DOHH2 (cell line): ENCODE results near the gene ADORA3.
A peak's percentile ranks its signal among the peaks of the same experiment; 100 is the strongest.

Source experiments
- H3F3A ChIP-seq: fragments of 200-600 bp; sonication (generic), shearing (Covaris generic); 2 replicates; pipeline ENCODE4 v1.6.0; 2016; ENCODE audit warnings: antibody characterized with exemption, mild to moderate bottlenecking; ENCODE audit not compliant: control insufficient read depth, insufficient read depth
- H3K27ac ChIP-seq: fragments of 200-600 bp; sonication (generic); 2 replicates; pipeline ENCODE4 v1.5.1; 2014; ENCODE audit warnings: low read depth, mild to moderate bottlenecking, low read length, moderate library complexity
- H3K27me3 ChIP-seq: fragments of 200-600 bp; sonication (generic); 2 replicates; pipeline ENCODE4 v1.6.1; 2014; ENCODE audit warnings: mild to moderate bottlenecking, low read length, mixed read lengths; ENCODE audit not compliant: control insufficient read depth
- H3K36me3 ChIP-seq: fragments of 200-600 bp; sonication (generic); 2 replicates; pipeline ENCODE4 v1.6.1; 2014; ENCODE audit warnings: mild to moderate bottlenecking, low read length, moderate library complexity, mixed read lengths; ENCODE audit not compliant: control insufficient read depth
- H3K4me1 ChIP-seq: fragments of 200-600 bp; sonication (generic); 2 replicates; pipeline ENCODE4 v1.6.1; 2014; ENCODE audit warnings: mild to moderate bottlenecking, low read length, mixed read lengths; ENCODE audit not compliant: control insufficient read depth
- H3K4me2 ChIP-seq: fragments of 200-600 bp; sonication (generic); 2 replicates; pipeline ENCODE4 v1.6.0; 2014; ENCODE audit warnings: mild to moderate bottlenecking, low read length, moderate library complexity
- H3K4me3 ChIP-seq: fragments of 200-600 bp; sonication (generic); 2 replicates; pipeline ENCODE4 v1.5.1; 2014; ENCODE audit warnings: mild to moderate bottlenecking, low read length, mixed read lengths
- H3K79me2 ChIP-seq: fragments of 200-600 bp; sonication (generic); 2 replicates; pipeline ENCODE4 v1.6.1; 2014; ENCODE audit warnings: mild to moderate bottlenecking, low read length, mixed read lengths; ENCODE audit not compliant: control insufficient read depth
- H3K9me2 ChIP-seq: fragments of 200-600 bp; sonication (generic); replicated peaks from 2 replicates; pipeline ENCODE4 v1.6.1; 2014; ENCODE audit warnings: mild to moderate bottlenecking, low read length, mixed read lengths; ENCODE audit not compliant: control insufficient read depth
- H3K9me3 ChIP-seq: fragments of 200-600 bp; sonication (generic); 2 replicates; pipeline ENCODE4 v1.6.1; 2014; ENCODE audit warnings: antibody characterized with exemption, low read length, mixed read lengths; ENCODE audit not compliant: control insufficient read depth, insufficient read depth
- H4K20me1 ChIP-seq: fragments of 200-600 bp; sonication (generic); 2 replicates; pipeline ENCODE4 v1.6.0; 2014; ENCODE audit warnings: low read depth, mild to moderate bottlenecking, antibody characterized with exemption, low read length, moderate library complexity; ENCODE audit not compliant: control insufficient read depth, insufficient read depth
- EZH2phosphoT487 ChIP-seq: fragments of 200-600 bp; sonication (generic); IDR thresholded peaks from 2 replicates; pipeline ENCODE4 v1.6.1; 2017; ENCODE audit warnings: borderline replicate concordance, mild to moderate bottlenecking, antibody characterized with exemption, low read length, moderate library complexity, mixed read lengths
- TF ChIP-seq, protein P1 (sequence below): fragments of 200-600 bp; sonication (generic); IDR thresholded peaks from one replicate; pipeline ENCODE4 v1.5.1; 2014; ENCODE audit warnings: antibody characterized with exemption, mild to moderate bottlenecking, low read depth, low read length; ENCODE audit not compliant: poor library complexity, severe bottlenecking

The ADORA3 gene

DNA sequence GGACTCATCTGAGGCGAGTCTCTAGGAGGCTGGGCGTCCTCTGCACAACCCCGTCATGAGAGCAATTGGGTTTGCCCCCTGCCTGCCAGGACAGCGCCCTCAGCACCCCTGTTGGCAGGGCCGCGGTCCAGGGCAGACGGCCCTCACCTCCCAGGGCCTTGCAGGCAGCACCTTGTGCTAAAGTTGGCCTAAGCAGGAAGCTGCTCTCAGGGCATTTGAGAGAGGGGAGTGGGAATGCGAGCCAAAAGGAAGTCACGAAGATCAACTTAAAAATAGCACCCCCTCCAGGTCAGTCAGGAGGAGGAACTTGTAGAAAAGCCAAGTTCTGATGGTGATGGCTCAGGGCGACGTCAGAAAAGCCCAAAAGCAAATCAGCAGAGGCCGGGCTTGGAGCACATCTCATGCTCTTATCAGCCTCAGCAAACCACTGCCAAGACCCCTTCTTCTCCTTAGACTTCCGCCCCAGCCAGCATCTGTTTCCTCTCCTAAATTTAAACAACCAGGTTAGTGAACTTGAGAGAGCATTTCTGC, 12.6 kb upstream of the ADORA3 start:
- Histone ChIP-seq H3K9me2 (no peaks in the 10 kb centered on the region), H3K4me1 (peaks cover 80% of the 10 kb centered on the region), H3K36me3 (no peaks in the 10 kb centered on the region), H3K4me2 (peak overlapping the region; percentile 90), H4K20me1 (no peaks in the 10 kb centered on the region), H3K79me2 (no peaks in the 10 kb centered on the region), H3K27ac (peak overlapping the region; percentile 89), H3K27me3 (no peaks in the 10 kb centered on the region), H3K9me3 (no peaks in the 10 kb centered on the region), H3K4me3 (peak overlapping the region; percentile 73), H3F3A (peaks cover 15% of the 10 kb centered on the region)
- TF ChIP-seq, protein P1, sequence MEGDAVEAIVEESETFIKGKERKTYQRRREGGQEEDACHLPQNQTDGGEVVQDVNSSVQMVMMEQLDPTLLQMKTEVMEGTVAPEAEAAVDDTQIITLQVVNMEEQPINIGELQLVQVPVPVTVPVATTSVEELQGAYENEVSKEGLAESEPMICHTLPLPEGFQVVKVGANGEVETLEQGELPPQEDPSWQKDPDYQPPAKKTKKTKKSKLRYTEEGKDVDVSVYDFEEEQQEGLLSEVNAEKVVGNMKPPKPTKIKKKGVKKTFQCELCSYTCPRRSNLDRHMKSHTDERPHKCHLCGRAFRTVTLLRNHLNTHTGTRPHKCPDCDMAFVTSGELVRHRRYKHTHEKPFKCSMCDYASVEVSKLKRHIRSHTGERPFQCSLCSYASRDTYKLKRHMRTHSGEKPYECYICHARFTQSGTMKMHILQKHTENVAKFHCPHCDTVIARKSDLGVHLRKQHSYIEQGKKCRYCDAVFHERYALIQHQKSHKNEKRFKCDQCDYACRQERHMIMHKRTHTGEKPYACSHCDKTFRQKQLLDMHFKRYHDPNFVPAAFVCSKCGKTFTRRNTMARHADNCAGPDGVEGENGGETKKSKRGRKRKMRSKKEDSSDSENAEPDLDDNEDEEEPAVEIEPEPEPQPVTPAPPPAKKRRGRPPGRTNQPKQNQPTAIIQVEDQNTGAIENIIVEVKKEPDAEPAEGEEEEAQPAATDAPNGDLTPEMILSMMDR: peak; percentile 86
- TF ChIP-seq EZH2phosphoT487: no peak

DNA sequence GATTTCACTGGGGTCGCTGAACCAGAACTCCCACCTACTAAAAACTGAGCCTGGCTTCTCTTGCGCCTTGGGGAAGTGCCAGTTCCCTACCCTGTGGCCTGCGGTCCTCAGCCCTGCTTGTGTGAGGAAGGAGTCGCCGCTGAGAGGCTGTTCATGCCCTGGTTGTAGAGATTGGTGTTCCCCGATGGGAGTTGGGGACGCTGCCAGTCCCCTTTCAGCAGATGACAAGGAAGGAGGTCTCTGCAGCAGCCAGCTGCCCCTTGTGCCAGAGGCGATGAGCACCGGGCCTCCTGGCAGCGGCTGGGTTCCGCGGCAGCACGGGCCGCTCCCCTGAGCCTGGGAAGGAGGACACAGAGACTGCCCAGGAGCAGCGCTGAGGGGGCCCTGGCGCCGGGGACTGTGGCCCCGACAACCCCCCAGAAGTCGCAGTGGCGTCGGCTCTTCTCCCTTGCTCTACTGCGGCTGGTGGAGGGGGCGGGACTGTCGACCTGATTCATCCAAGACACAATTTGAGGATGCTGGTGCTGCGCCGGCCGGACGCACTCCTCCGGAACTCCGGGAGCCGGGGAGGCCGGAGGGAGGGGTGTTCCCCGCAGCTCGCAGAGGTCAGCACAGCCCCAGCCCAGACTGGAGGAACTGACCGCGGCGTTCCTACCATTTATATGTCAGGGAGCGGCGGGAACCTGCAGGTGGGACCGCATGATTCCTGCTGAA, 12.0 kb upstream of the ADORA3 start:
- H3K79me2 ChIP-seq: no peaks in the 10 kb centered on the region
- peak overlapping the region; percentile 89 for H3K27ac ChIP-seq

DNA sequence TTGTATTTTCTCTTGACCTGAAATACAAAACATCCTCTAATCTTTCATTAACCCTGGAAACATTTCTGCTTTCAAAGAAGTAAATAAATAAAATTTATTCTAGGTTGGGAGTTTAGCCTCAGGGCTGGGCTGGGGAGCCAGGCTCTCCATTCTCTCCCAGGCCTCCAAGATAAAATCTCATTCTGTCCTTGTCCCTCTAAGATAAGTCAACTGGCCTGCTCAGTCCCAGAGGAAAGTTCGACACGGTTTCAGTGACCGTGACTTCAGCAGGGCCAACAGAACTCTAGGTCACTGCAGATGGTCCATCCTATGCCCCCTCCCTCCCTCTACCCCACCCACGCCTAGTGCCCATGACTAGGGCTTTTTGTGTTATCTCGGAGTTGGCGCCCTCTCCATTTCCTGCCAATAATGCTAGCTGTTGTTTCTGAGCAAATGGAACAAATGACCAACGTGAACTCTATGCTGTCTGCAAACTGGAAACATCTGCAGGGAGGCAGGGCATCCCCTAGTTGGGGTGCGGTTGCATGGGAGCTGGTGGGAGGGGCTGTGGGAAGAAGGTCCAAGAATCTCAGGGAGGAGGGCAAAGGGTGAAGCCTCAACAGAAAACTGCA, 10.1 kb upstream of the ADORA3 start:
- H3K36me3 ChIP-seq: no peaks in the 10 kb centered on the region
- H4K20me1 ChIP-seq: no peaks in the 10 kb centered on the region
- H3K27me3 ChIP-seq: no peaks in the 10 kb centered on the region
- no peak for TF ChIP-seq EZH2phosphoT487
- TF ChIP-seq, protein P1: no peak
- H3K27ac ChIP-seq: no peak overlapping the region
- H3K4me3 ChIP-seq: no peak overlapping the region
- H3K79me2 ChIP-seq: no peaks in the 10 kb centered on the region
- H3K9me3 ChIP-seq: no peaks in the 10 kb centered on the region
- peaks cover 89% of the 10 kb centered on the region for H3K4me1 ChIP-seq
- peaks cover 9% of the 10 kb centered on the region; the same call in 1 of the 2 replicates for H3F3A ChIP-seq
- H3K4me2 ChIP-seq: 0 out of 2 replicates have a peak overlapping the region, but pooled peaks have one; percentile 2
- H3K9me2 ChIP-seq: no peaks in the 10 kb centered on the region

More for the DNA sequence above, 12.0 kb upstream of the ADORA3 start:
- H3K36me3 ChIP-seq: no peaks in the 10 kb centered on the region
- TF ChIP-seq, protein P1: no peak
- TF ChIP-seq EZH2phosphoT487: no peak
- H3K4me1 ChIP-seq: peaks cover 87% of the 10 kb centered on the region
- H3K4me3 ChIP-seq: peak overlapping the region; percentile 73
- H3K4me2 ChIP-seq: peak overlapping the region; percentile 90
- no peaks in the 10 kb centered on the region for H4K20me1 ChIP-seq
- H3F3A ChIP-seq: peaks cover 14% of the 10 kb centered on the region
- H3K9me3 ChIP-seq: no peaks in the 10 kb centered on the region
- no peaks in the 10 kb centered on the region for H3K9me2 ChIP-seq
- no peaks in the 10 kb centered on the region for H3K27me3 ChIP-seq
